GM11168 (cell line): ENCODE measurements around the gene NR2C2.
"Not testable (repeated sequence)": the region's sequence is repeated elsewhere in the genome, so short reads cannot be mapped to it uniquely, and the experiment has no call there.

ENCODE experiments used
- in situ Hi-C: fragments of 300-500 bp; cut with MboI; formaldehyde crosslinking; loops from one replicate; pipeline ENCODE4 v1.12.0; 2022; ENCODE audit warnings: low sequenced_read_pairs; ENCODE audit not compliant: unreplicated experiment

NR2C2 gene

DNA sequence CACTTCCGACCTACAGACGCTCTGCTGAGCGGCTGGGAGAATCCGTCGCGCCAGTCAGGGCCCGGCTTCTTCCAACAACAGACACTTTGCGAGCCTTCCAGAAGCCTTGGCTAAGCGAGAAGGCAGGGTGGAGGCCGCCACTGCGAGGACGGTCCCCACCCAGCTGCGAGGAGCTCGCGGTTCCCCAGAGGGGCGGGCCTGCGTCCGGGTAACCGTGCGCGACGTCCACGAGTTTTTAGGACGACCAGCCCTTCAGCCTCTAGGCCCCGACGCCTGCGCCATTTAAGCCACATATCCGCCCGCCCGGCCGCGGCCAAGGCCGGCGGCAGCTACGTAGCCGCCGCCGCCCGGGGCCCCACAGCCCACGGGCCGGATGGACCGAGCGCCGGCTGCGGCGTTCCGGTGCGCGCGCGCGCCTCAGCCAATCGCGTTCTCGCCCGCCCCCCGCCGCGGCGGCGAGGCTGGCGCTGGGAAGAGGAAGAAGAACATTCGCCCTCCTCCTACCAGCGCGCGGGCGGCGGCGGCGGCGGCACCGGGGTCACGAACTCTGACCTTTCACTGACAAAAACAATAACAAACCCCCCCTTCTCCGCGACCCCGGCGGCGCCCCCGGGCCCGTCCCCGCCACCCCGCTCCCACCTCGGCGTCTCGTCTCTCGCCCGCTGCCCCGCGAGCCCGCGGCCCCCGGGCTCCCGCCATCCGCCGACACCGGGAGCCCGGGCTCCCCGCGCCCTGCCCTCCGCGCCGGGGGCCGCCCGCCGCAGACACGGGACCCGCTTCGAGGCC lies at the start of gene NR2C2:
TSS of gene NR2C2 (plus strand) at position 484 of the 786 bp plus-strand sequence. CDS start 56,332 bp downstream, outside the sequence.
- in situ Hi-C loops, result no loop called here

DNA sequence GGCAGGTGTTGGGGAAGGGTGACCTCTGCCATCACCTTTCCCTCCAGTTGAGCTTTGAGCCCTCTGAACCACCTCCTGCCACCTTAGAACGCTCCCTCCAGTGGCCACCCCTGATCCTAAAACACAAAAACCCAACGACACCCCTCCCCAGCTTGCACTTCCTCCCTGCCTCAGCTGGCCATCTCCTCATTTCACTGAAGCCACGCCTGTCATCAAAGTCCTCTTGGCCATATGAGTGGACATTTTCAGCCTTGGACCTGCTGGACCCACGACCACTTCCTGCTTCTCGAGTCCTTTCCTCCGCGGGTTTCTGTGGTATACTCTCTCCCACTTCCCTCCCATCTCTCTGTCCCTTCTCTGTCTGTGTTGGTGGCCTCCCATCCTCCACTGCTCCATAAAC lies 48.5 kb upstream of the NR2C2 start:
- in situ Hi-C loops, result no loop called here

DNA sequence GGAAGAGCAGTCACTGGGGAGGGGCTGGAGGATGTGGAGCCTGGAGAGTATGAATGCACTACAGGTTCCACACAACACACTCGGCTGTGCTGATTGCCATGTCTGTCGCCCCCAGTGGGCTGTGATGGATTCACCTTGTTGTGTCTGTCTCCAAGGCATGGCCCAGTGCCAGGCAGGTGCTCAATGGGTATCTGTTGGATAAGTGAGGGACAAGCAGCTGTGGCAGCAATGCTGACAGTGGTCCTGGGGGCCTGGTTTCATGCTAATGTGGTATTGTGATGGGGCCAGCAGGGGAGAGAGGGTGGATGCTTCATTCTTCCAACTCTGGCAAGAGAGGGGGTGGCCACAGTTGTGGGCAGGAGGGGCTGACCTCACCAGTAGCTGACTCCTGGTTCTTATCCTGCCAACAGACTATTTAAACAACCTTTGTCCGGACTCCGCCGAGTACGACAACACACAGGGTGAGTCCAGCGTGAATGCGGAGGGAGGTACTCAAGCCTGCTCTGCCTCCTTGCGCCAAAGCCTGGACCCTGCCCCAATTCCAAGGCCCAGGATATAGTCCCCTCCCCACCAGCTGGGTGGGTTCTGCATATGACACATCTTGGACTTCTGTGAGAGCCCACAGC lies 47.3 kb upstream of the NR2C2 start:
- in situ Hi-C loops, result no loop called here

DNA sequence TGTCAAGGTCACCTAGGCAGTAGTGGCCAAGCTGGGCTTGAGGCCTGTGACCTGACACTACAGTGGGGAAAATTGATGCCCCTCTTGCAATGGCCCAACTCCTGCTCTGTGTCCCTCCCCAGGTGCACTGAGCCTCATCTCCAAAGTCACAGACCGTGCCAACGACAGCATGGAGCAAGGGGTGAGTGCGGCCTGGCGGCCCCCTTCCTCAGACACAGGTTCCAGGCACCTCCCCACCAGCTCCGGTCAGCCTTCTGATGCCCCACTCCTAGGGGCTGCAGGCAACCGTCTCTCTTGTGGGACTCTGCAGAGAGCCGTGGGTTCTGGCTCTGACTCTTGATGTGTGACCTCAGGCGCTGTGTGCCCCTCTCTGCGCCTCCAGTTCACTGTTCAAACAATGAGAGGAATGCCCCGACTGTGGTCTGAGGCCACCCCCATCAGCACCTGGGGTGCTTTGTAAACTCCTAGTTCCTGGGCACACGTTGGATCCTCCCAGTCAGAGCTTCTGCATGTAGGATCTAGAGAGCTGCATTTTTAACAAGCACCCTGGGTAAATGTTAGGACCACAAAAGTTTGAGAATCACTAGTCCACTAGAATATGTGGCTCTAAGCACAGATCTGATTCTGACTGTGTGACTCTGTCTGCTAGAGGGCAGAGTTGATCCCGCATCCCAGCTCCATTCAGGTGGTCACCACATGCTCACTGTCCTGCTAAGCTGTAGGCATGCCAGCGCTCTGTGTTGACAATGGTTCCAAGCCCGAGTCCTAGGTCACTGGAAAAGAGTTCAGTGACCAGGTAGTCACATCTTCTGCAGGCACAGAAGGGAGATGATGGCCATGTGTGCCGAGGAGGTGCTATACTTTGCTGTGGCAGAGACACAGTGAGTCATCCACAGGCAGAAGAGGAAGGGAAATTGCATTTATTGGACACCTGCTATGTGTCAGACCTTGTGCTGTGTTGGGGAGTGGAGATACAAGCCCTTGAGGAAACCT lies 46.2 kb upstream of the NR2C2 start:
- in situ Hi-C loops, result no loop called here

DNA sequence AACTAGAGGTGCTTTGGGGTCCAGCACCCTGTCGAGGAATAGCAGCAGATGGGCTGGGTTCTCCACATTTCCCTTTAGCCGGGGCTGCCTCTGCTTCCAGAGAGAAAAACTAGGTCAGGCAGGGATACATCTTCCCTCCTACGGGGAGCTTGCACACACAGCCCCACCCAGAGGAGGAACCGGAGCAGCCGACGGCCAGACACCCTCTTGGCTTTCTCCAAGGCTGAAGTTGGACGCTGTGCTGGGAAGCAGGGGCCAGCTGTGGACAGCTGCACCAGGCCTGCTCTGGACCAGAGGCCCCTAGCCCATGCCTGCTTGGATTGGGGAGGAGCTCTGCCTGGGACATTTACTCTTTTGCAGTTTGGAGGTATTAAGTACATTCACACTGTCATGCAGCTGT lies 44.7 kb upstream of the NR2C2 start:
- in situ Hi-C loops, result no loop called here

DNA sequence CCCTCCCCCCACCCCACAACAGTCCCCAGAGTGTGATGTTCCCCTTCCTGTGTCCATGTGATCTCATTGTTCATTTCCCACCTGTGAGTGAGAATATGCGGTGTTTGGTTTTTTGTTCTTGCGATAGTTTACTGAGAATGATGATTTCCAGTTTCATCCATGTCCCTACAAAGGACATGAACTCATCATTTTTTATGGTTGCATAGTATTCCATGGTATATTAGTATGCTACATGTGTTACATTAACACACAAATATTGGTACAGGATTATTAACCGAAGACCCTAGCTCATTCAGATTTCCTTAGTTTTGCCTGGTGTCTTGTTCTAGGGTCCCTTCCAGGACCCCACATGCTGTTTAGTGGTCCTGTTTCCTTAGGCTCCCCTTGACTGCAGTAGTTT lies 43.9 kb upstream of the NR2C2 start:
- in situ Hi-C loops, result not testable (repeated sequence)

DNA sequence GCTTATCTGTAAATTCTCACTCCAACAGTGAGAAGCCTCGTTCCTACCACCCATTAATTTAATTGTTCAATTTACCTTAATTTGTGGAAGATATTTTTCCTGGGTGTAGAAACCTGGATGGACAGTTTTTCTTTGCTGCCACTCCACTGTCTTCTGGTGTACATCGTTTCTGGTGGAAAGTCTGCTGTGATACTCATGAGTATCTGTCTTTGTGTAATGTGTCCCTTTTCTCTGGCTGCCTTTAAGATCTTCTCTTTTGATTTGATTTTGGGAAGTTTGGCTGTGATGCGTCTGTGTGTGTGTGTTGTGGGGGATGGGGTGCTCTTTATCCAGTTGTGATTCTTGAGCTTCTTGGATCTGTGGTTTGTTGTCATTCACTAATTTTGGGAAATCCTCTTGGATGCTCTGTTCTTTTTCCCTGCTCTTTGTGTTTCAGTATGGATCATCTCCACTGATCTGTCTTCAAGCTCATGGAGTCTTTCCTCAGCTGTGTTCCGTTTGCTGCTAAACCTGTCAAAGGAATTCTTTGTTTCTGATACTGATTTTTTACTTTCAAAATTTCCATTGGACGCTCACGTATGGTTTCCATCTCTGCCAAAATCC lies 42.2 kb upstream of the NR2C2 start:
- in situ Hi-C loops, result no loop called here

DNA sequence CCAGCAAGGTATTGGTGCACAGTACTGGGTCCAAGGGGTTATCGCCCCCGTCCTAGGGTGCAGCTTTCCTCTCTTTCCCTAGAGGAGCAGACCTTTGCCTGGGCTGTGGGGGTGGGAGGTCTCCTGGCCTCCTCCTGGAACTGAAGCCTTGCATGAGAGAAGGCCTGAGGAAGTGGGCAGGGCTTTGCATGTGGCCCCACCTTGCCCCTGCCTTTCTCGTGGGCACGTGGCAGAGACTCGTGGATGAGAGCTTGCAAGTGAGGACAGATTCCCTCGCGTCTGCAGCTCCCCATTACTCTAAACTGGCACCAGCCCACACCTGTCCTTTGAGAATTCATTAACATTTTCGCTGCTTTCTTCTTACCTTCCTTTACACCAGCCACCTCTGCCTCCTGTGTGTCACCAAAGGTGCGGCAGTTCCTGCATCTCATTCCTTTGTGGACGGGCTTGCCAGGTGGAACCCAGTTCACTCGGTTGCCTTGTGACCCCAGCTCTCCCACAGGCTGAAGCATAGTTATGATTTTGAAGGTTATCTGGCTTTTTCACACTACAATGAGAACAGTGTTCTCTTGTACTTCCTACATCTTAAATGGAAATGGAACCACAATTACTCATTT lies 40.9 kb upstream of the NR2C2 start:
- in situ Hi-C loops, result no loop called here

DNA sequence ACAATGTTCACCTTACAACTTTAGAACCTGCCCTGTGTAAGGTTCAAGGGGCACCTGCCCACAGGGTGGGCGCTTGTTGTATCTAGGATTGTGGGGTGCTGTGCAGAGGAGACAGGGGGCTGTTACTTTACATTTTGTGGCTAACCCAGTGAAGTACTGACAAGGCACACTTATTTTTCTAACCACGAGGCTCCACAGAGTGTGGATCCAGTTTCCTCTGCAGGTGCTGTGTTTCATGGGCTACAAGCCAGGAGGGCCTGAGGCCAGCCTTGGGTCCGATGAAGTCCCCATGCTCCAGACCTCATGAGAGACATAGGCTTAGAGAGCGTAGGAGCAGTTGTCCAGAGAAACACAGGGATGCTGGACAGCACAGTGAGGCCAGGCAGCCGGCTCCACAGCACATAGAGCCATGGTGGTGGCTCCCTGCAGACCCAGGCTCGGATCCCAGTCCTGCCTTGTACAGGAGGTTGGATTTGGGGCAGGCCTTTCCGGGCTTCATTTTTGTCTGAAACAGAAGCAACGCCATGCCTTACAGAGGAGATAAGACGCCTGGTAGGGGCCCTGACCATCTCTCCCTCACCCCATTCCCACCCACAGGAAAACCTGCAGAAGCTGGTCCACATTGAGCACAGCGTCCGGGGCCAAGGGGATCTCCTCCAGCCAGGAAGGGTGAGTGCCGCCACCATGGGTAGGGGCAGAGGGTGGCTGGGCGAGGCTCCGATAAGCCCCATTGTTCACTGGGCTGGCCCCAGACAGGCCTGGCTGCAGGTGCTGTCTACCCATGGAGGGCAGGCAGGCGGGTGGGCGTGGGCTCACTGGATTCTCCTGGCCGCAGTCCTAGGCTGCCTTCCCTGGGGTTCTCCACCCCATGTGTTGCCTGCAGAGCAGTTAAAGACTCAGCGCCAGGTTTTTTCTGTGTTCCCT lies 40.1 kb upstream of the NR2C2 start:
- in situ Hi-C loops, result no loop called here

DNA sequence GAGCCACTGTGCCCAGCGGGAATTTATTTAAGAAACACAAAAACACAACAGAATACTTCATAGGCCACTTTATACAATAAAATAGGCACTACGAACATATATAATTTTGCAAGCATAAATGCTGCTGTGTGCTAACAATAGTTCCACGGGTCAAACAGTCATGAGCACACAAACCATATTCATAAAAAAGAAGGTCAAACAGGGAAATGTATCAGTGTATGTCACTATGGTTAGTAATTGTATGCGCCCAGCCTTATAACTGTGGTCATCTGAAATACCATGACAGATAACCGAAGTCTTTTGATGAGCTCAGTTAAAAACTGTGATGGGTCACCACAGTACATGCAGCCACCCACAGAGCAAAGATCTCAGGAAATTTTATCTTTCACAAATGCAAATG lies 38.1 kb upstream of the NR2C2 start:
- in situ Hi-C loops, result no loop called here

DNA sequence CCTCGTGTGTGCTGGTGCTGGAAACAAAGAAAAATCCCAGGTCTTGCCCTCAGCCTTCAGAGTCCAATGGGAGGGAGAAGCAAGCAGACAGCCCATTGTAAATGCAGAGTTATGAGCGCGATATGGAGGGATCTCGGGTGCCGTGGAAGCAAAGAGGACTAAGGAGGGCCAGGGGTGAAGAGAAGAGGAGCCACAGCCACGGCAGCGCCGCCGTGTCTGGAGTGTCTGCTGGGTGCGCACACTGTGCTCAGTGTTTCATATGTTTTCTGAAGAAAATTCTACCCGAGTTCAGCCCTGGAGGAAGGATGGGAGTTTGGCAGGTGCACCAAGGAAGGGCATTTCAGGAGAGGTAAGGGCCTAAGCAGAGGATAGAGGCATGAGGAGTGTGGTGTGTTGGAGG lies 35.7 kb upstream of the NR2C2 start:
- in situ Hi-C loops, result no loop called here

DNA sequence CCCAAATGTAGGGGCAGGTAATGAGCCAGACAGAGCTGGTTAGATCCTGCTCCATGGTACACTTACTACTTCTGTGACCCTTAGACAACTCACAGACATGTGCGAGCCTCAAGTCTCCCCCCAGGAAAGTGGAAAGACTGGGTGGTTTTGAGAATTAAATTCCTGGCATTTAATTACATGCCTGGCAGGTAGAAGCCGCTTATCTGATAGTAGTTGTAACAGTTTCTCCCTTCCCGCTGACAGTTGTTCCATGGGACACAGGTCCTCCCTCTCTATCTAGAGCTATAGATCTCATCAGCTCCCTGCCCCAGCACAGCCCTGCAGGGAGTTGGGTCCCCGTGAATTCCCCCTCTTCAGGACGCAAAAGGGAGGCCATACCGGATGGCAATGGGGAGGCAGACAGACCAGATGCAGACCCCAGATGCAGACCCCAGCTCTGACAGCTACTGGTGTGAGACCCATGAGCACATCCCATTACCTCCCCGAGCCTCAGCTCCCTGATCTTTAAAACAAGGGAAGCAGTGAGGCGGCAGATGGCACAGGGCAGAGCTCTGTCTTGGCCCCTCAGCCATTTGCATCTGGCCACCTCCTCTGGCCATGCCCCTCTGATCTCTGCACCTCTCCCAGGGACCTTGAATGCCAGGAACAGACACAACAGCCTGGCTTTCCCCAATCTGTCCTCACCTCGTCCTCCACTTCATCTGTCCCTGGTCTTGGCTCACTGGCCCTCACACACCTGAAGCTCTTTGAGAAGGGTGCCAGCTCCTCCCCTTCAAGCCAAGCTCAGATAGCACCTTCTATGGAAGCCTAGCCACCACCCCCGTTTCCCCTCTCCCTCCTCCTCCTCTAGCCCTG lies 34.1 kb upstream of the NR2C2 start:
- in situ Hi-C loops, result no loop called here

DNA sequence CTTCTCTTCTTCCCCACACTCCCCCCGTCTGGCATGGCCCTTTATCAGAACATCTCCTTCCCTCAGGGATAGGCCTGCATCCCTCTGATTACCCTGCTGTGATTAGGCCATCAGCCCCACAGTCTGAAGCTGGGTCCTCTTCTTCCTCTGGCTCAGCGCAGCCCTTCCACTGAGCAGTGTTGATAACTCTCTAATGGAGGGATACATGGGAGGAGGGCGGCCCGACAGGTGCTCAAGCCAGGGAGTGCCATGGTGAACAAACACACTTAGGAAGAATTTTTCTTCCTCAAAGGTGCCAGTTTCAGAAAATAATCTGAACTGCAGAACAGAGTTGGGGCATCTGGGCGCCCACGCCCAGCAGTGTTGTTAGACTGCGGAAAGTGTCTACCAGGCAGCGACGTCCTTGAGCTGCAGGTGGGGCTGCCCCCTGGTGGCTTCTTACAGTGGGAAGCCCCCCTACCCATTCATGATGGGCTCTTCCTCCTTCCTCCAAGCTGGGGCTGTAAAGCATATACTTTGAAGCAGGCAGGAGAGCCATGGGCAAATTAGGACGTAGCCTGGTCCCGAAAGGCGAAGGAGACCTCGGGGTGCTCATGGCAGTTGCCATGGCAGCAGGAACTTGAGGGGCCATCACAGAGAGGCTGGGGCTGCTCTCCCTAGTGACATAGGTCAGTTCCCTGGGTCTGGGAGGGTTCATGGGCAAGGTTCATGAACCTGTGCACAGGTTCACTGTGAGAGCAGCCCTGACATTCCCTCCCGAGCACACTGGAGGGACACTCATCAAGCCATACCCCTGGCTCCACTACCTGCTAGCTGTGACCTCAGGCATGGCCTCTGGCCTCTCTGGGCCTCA lies 33.2 kb upstream of the NR2C2 start:
- in situ Hi-C loops, result no loop called here

DNA sequence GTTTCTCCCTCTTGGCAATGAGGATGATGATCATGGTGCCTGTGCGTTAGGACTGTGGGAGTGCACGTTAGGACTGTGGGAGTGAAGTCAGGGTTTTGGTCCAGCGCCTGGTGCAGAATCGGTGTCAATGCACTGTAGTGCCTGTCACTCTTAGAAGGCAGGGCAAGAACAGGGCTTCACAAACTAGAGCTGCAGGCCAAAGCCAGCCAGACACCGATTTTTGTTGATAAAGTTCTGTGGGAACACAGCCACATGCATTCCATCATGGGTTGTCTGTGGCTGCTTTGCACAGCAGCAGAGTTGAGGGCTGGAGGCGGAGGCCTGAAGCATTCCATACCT lies 32.6 kb upstream of the NR2C2 start:
- in situ Hi-C loops, result loop anchor here (5.0 kb wide), 1 partner anchor 277 kb away; no protein-coding TSS in a partner anchor

DNA sequence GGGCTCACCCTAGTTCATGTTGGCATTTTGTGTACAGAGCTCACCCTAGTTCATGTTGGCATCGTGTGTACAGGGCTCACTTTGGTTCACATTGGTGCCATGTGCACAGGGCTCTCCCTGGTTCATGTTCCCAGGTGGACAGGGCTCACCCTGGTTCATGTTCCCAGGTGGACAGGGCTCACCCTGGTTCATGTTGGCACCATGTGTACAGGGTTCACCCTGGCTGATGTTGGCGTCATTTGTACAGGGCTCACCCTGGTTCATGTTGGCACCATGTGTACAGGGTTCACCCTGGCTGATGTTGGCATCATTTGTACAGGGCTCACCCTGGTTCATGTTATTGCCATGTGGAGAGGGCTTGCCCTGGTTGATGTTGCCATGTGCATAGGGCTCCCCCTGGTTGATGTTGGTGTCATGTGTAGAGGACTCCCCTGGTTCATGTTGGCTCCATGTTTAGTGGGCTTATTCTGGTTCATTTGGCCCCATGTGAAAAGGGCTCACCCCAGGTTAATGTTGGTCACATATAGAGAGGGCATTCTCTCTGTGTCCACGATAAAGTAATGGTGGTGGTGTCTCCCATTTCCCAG lies 31.7 kb upstream of the NR2C2 start:
- in situ Hi-C loops, result loop anchor here (5.0 kb wide), 1 partner anchor 278 kb away; no protein-coding TSS in a partner anchor

DNA sequence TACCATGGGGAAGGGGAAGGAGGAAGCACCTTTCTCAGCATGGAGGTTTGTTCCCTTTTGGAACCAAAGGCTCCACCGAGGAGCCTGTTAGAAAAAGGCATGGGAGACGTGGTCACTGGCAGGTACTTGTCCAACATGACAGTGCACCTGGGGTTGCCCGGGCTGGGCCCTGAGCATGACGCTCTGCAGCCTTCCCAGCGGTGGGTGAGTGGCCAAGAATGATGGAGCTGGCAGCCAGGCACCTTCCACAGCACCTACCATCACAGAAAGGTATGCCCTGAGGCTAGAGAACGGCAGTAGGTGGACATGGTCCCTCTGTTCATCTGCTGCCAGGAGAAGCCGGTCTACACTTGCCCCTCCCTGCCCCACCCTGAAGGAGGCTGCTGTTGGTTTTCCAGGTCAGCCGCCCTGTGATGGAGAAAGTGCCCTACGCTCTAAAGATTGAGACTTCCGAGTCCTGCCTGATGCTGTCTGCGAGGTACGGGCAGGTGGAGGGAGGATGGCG lies 29.0 kb upstream of the NR2C2 start:
- in situ Hi-C loops, result loop anchor here (5.0 kb wide), 1 partner anchor 281 kb away; no protein-coding TSS in a partner anchor
